ENCODE results near the gene CDON. TPM values are rescaled to one million over a fixed set of nuclear protein-coding genes. Genes with fewer than 3 reads are reported as not detected.

CDON gene
- total RNA-seq, 2 experiments from 2014 or later: 3.6 to 4.1 TPM

DNA sequence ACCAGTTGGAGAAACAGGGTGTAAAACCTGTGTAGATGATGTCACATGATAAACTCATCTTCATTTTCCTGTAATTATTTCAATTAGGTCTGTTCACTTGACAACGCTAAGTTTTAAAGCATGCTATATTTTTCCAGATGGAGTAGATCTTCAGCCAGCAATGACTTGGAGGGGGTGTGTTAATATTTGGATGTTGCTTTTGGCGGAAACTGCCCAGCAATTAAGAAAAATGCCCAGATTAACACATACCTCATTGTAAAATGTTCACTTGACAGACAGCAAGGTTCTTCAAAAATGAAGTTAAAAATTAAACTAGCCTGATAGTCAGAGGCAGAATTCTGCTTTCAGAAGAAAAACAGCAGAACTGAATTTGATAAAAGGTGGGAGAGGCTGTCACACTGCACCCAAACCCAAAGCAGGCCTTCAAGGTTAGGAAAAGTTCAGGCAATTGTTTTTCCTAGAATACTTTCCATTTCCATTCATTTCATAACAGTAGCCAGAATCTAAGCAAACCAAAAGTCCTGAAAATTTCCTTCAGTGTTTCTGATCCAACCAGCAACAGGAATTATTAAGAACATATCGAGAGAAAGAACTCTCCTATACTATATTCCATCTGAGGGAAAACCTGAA is 83.8 kb downstream of the CDON start:
- ChIA-PET CTCF (no interaction called here), POLR2A (no interaction called here)
- DNase-seq (no peak), ATAC-seq (no peak)
- Mint-ChIP-seq H3K27me3 (ENCODE audit: low read depth) (peaks cover 3% of the 10 kb centered on the region), H3K4me3 (no peak overlapping the region), H3K9me3 (ENCODE audit: insufficient read depth) (no peaks in the 10 kb centered on the region), H3K27ac (no peak overlapping the region), H3K4me1 (ENCODE audit: low read depth) (no peaks in the 10 kb centered on the region), H3K36me3 (ENCODE audit: low read depth) (no peaks in the 10 kb centered on the region)

DNA sequence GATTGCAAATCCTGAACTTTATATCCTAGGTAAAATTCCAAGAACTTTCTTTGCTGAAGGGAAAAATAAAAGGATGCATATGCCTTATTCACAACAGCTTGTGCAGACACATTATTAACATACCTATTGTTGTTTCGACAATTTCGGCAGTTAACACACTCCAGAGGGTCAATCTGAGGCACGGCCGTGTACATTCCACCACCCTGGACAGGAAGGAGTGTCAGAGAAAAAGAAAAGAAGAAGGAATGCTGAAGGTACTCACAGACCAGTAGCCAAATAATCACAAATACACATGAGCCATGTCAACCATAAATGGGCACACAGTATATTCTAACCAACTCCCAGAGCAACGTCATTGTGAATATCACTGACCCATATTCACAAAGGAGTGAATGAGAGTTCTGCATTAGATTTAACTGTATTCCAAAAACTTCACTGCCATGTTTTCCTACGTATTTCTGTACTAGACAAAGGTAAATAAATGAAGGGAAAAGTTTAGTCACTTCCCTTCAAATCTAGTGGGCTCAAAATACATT is 84.4 kb downstream of the CDON start:
- Mint-ChIP-seq H3K9me3 (ENCODE audit: insufficient read depth) (no peaks in the 10 kb centered on the region), H3K36me3 (ENCODE audit: low read depth) (no peaks in the 10 kb centered on the region), H3K27ac (no peak overlapping the region), H3K4me1 (ENCODE audit: low read depth) (no peaks in the 10 kb centered on the region), H3K4me3 (no peak overlapping the region), H3K27me3 (ENCODE audit: low read depth) (peaks cover 3% of the 10 kb centered on the region)
- no peak for ATAC-seq
- POLR2A ChIA-PET: no interaction called here
- CTCF ChIA-PET: no interaction called here
- DNase-seq: no peak

DNA sequence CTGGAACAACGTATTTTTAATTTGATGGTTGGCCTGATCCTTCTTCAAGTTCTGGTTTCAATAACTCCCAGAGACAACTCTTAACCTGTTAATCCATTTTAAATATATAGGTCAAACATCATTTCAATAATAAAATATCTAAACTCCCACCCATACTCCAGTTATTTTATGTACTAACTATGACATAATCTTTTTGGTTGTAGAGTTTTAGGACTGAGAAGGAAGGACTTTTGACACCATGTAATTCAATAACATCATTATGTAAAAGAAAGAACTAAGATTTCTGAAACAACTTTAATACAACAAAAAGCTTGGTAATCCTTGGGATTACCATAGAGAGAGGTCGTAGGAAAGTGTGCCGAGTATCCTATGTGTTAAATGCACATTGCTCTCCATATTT is 85.3 kb downstream of the CDON start:
- ChIA-PET POLR2A (no interaction called here), CTCF (no interaction called here)
- no peak for DNase-seq
- peaks cover 3% of the 10 kb centered on the region for H3K27me3 Mint-ChIP-seq (ENCODE audit: low read depth)
- H3K27ac Mint-ChIP-seq: no peak overlapping the region
- ATAC-seq: no peak
- H3K4me1 Mint-ChIP-seq (ENCODE audit: low read depth): no peaks in the 10 kb centered on the region
- H3K36me3 Mint-ChIP-seq (ENCODE audit: low read depth): no peaks in the 10 kb centered on the region
- H3K9me3 Mint-ChIP-seq (ENCODE audit: insufficient read depth): no peaks in the 10 kb centered on the region
- H3K4me3 Mint-ChIP-seq: no peak overlapping the region

DNA sequence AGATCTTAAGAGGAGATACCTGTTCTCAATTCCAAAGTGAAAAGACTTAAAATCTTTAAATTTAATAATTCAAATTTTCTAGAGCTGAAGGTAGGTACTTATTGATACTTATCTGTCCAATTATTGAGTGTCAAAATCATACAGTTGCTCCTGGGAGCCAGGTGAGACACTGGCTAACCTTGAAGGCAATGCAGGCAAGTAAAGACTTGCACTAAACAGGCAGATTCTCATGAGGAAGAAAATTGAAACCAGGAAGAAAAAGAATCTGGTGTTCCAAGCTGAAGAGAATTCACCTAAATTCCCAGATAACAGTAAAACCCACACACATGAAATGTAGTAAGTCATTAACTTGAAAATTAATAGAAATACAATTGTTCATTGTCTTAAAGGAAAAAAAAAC is 86.5 kb downstream of the CDON start:
- Mint-ChIP-seq H3K4me3 (no peak overlapping the region), H3K9me3 (ENCODE audit: insufficient read depth) (no peaks in the 10 kb centered on the region), H3K27ac (no peak overlapping the region), H3K4me1 (ENCODE audit: low read depth) (no peaks in the 10 kb centered on the region), H3K27me3 (ENCODE audit: low read depth) (peaks cover 3% of the 10 kb centered on the region), H3K36me3 (ENCODE audit: low read depth) (no peaks in the 10 kb centered on the region)
- DNase-seq (no peak), ATAC-seq (no peak)
- ChIA-PET CTCF (no interaction called here), POLR2A (no interaction called here)

DNA sequence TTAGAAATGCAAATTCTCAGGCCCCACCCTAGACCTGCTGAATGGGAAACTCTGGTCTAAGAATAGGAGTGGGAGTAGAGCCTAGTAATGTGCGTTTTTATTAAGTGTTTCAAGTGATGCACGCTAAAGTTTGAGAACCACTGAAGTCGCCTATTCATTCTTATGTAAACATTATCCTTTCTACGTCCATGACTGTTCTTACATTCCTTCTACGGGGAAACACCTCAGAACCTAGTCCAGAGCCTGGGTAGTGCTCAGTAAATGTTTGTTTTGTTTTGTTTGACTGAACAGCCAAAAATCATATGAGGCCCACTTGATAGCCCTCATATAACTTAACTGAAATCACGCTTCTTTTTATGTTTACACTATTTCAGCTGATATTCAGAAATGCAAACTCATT is 87.0 kb downstream of the CDON start:
- POLR2A ChIA-PET: no interaction called here
- peaks cover 3% of the 10 kb centered on the region for H3K27me3 Mint-ChIP-seq (ENCODE audit: low read depth)
- ATAC-seq (no peak), DNase-seq (no peak)
- H3K4me1 Mint-ChIP-seq (ENCODE audit: low read depth): no peaks in the 10 kb centered on the region
- H3K9me3 Mint-ChIP-seq (ENCODE audit: insufficient read depth): no peaks in the 10 kb centered on the region
- H3K27ac Mint-ChIP-seq: no peak overlapping the region
- CTCF ChIA-PET: no interaction called here
- no peak overlapping the region for H3K4me3 Mint-ChIP-seq
- no peaks in the 10 kb centered on the region for H3K36me3 Mint-ChIP-seq (ENCODE audit: low read depth)

DNA sequence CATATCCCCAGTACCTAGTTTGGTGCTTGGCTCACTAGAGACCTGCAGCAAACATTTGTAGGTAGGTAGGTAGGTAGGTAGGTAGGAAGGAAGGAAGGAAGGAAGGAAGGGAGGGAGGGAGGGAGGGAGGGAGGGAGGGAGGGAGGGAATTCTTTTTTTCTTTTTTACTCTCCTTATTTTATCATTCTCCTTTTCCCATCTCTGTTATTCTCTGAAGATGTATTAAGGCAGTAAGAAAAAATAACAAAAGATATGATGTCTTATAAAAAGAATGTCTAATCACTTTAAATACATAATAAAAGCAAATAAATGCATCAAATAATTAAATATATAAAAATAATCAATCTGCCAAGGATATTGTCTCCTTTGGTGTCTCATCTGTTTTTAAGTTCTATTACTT is 88.4 kb downstream of the CDON start:
- H3K36me3 Mint-ChIP-seq (ENCODE audit: low read depth): no peaks in the 10 kb centered on the region
- peaks cover 3% of the 10 kb centered on the region for H3K27me3 Mint-ChIP-seq (ENCODE audit: low read depth)
- H3K4me3 Mint-ChIP-seq: no peak overlapping the region
- no peak for ATAC-seq
- H3K4me1 Mint-ChIP-seq (ENCODE audit: low read depth): no peaks in the 10 kb centered on the region
- POLR2A ChIA-PET: no interaction called here
- CTCF ChIA-PET: no interaction called here
- DNase-seq: no peak
- H3K27ac Mint-ChIP-seq: no peak overlapping the region
- no peaks in the 10 kb centered on the region for H3K9me3 Mint-ChIP-seq (ENCODE audit: insufficient read depth)

DNA sequence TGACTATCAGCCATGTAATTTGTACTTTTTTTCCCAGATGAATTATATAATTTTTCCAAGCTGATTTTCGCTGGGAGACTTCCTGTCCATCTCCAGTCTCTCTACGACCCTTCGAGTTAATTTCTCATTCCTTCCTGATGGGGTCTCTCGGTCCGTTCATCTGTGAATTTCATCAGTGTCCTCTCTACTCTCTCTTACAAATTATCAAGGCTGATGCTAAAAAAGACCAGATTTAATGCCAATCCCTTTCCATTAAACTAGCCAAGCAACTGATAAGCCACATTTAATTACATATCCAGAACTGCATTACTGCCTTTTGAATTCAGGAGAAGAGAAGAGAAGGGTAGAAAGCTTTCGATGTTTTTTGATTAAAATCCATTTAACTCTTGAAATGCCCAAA is 91.0 kb downstream of the CDON start:
- CTCF ChIA-PET: no interaction called here
- DNase-seq (no peak), ATAC-seq (no peak)
- no peaks in the 10 kb centered on the region for H3K36me3 Mint-ChIP-seq (ENCODE audit: low read depth)
- POLR2A ChIA-PET: no interaction called here
- H3K4me1 Mint-ChIP-seq (ENCODE audit: low read depth): peaks cover 2% of the 10 kb centered on the region
- H3K27me3 Mint-ChIP-seq (ENCODE audit: low read depth): peaks cover 3% of the 10 kb centered on the region
- H3K9me3 Mint-ChIP-seq (ENCODE audit: insufficient read depth): no peaks in the 10 kb centered on the region
- H3K27ac Mint-ChIP-seq: no peak overlapping the region
- H3K4me3 Mint-ChIP-seq: no peak overlapping the region

DNA sequence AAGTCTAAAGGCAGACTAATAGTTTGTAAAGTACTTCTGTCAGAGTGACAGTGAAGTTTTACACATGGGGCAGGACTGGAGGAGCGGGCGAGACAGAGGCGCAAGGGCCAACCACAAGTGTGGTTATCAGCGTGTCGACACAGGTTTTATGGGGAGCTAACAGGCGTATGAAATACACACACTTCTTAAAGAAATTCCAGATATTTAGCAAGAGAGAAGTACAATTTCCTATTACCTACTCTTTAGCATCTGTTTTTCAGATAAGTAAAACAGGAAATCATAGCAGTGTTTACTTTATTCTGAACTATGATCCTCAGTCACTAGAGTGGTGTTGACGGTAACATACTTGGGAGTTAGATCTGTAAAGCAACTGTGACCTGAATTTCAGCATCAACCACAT is 94.3 kb downstream of the CDON start:
- CTCF ChIA-PET: no interaction called here
- no peak for ATAC-seq
- POLR2A ChIA-PET: no interaction called here

DNA sequence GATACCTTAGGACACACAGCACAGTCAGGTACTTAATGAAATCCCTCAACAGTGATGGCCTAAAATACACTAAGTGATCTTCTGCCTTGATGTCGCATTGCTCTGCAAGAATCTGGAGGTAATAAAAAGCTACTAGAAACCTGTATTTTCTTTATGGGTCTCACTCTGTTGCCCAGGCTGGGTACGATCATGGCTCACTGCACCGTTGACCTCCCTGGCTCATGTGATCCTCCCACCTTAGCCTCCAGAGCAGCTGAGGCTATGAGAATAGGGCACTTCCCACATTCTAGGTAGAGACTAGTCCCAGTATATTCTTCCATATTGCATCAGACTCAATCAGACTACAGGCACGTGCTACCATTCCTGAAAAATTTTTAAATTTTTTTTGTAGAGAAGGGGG is 95.2 kb downstream of the CDON start:
- Mint-ChIP-seq H3K27me3 (ENCODE audit: low read depth) (no peaks in the 10 kb centered on the region), H3K27ac (no peak overlapping the region), H3K36me3 (ENCODE audit: low read depth) (no peaks in the 10 kb centered on the region), H3K4me3 (no peak overlapping the region), H3K9me3 (ENCODE audit: insufficient read depth) (peaks cover 5% of the 10 kb centered on the region), H3K4me1 (ENCODE audit: low read depth) (peaks cover 2% of the 10 kb centered on the region)
- CTCF ChIA-PET: no interaction called here
- ATAC-seq: no peak
- no peak for DNase-seq
- POLR2A ChIA-PET: no interaction called here

More for the DNA sequence above, 94.3 kb downstream of the CDON start:
- Mint-ChIP-seq H3K36me3 (ENCODE audit: low read depth) (no peaks in the 10 kb centered on the region), H3K4me3 (no peak overlapping the region), H3K4me1 (ENCODE audit: low read depth) (peaks cover 2% of the 10 kb centered on the region), H3K27ac (no peak overlapping the region), H3K9me3 (ENCODE audit: insufficient read depth) (no peaks in the 10 kb centered on the region), H3K27me3 (ENCODE audit: low read depth) (no peaks in the 10 kb centered on the region)
- DNase-seq: no peak

DNA sequence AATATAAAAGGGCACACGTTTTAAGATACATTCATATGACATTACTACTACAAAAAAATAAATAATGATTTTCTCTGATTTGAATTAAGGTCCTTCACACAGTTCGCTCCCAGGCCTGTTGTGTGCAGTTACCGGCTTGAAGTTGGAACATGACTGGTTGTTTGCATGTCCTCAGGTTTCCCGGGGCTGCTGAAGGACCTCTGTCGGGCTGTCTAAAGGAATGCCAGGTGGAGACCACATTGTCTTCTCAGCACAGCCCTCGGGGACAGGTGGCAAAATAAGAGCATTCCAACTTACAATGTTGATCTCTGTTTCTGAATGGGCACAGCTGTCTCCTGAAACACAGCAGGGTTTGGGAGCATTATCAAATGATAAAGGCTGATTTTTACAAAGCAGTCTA is 101.9 kb downstream of the CDON start:
- ATAC-seq (no peak), DNase-seq (no peak)
- no peak overlapping the region for H3K4me3 Mint-ChIP-seq
- peaks cover 4% of the 10 kb centered on the region for H3K4me1 Mint-ChIP-seq (ENCODE audit: low read depth)
- no peak overlapping the region for H3K27ac Mint-ChIP-seq
- ChIA-PET CTCF (no interaction called here), POLR2A (no interaction called here)
- H3K9me3 Mint-ChIP-seq (ENCODE audit: insufficient read depth): peaks cover 6% of the 10 kb centered on the region
- no peaks in the 10 kb centered on the region for H3K36me3 Mint-ChIP-seq (ENCODE audit: low read depth)
- H3K27me3 Mint-ChIP-seq (ENCODE audit: low read depth): no peaks in the 10 kb centered on the region

DNA sequence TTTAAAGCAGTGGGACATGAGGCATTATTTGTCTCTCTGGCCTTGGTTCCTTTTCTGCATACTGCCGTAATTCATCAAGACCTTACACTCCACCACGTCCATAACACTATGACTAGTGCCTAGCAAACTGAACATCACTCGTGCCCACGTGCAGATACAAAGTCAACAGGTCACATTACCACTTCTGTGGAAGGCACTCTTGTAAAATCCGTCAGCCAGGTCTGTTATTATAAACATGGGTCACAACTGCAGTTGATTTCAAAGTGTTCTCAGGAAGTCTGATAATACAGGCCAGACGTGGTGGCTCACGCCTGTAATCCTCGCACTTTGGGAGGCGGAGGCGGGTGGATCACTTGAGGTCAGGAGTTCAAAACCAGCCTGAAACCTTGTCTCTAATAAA is 102.7 kb downstream of the CDON start:
- CTCF ChIA-PET: no interaction called here
- Mint-ChIP-seq H3K9me3 (ENCODE audit: insufficient read depth) (peaks cover 6% of the 10 kb centered on the region), H3K4me1 (ENCODE audit: low read depth) (peaks cover 4% of the 10 kb centered on the region), H3K4me3 (no peak overlapping the region), H3K27me3 (ENCODE audit: low read depth) (no peaks in the 10 kb centered on the region), H3K36me3 (ENCODE audit: low read depth) (no peaks in the 10 kb centered on the region), H3K27ac (no peak overlapping the region)
- DNase-seq (no peak), ATAC-seq (no peak)
- POLR2A ChIA-PET: no interaction called here

DNA sequence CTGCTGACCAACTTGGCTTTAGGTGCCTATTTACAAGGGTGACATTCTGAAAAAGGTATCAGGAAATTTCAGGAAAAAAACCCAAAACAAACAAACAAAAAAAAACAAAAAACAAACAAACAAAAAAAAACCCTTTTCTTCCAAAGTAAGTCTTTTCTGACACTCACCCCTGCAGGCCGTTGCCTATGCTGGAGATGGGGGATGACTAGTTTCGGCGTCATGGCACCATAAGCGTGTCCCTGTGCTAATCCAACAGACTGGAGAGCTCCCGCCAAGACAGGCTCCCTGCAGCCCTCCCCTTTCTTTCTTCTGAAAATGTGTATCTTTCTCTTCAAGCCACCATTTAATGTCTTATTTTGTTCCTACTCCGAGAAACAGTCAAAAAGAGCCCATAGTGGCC is 103.2 kb downstream of the CDON start:
- DNase-seq (no peak), ATAC-seq (no peak)
- peaks cover 6% of the 10 kb centered on the region for H3K9me3 Mint-ChIP-seq (ENCODE audit: insufficient read depth)
- peaks cover 4% of the 10 kb centered on the region for H3K4me1 Mint-ChIP-seq (ENCODE audit: low read depth)
- no peak overlapping the region for H3K27ac Mint-ChIP-seq
- H3K36me3 Mint-ChIP-seq (ENCODE audit: low read depth): no peaks in the 10 kb centered on the region
- H3K27me3 Mint-ChIP-seq (ENCODE audit: low read depth): no peaks in the 10 kb centered on the region
- ChIA-PET CTCF (no interaction called here), POLR2A (no interaction called here)
- no peak overlapping the region for H3K4me3 Mint-ChIP-seq

DNA sequence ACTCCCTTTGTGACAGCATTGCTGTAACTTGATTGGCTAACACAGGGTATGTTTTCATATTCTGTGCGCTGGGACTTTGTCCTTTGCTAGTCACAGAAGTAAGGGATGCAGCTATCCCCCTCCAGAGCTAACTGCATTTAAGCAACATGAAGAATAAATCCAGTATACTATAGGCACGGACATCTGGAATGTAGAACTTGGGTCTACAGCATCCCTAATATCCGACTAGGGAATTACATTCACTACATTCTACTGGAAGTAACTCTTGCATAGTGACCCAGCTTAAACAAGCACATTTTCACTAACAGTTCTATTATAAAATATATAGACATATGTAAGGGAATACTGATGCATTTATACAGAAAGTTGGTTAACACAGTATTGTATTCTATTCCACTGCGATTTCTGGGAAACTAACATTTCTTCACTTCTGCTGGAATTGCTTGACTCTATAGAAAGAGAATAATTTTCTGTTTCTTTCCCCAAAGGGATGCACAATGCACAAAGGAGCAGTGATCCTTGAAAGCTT is 103.7 kb downstream of the CDON start:
- Mint-ChIP-seq H3K9me3 (ENCODE audit: insufficient read depth) (peaks cover 6% of the 10 kb centered on the region), H3K4me1 (ENCODE audit: low read depth) (peaks cover 4% of the 10 kb centered on the region), H3K27ac (no peak overlapping the region), H3K4me3 (no peak overlapping the region), H3K27me3 (ENCODE audit: low read depth) (no peaks in the 10 kb centered on the region), H3K36me3 (ENCODE audit: low read depth) (no peaks in the 10 kb centered on the region)
- ChIA-PET POLR2A (no interaction called here), CTCF (no interaction called here)
- DNase-seq: no peak
- ATAC-seq: no peak

Measured in activated CD8-positive, alpha-beta T cell treated with anti-CD3 and anti-CD28 coated beads, Interleukin-2, amount 10 ng/mL, durations not matched to agents 7 days and 5 days (primary cell).